HepG2 (cell line): Measurements from ENCODE around the gene ELMOD3. TPM values are rescaled to one million over a fixed set of nuclear protein-coding genes. Genes with fewer than 3 reads are reported as not detected.
A peak's percentile ranks its signal among the peaks of the same experiment; 100 is the strongest.

Experiments
- ATRX ChIP-seq: sonication (generic); formaldehyde crosslinking; IDR thresholded peaks from 2 replicates; pipeline ENCODE4 v1.4.0; 2020; ENCODE audit warnings: missing genetic modification reagents, borderline replicate concordance
- GABPA ChIP-seq, 2 experiments: IDR thresholded peaks; 2 replicates each; pipeline ENCODE4 v1.6.1; 2011 to 2016; ENCODE audit warnings: low read depth in 2 of 2, low read length in 1 of 2, missing biosample characterization in 1 of 2, missing genetic modification characterization in 1 of 2
- GATAD1 ChIP-seq: IDR thresholded peaks from 2 replicates; pipeline ENCODE4 v1.6.1; 2016; ENCODE audit warnings: missing genetic modification reagents, missing compliant biosample characterization
- KDM5B ChIP-seq: sonication (generic); formaldehyde crosslinking; IDR thresholded peaks from 2 replicates; pipeline ENCODE4 v1.4.0; 2020; ENCODE audit warnings: missing genetic modification reagents, mild to moderate bottlenecking, borderline replicate concordance
- MAX ChIP-seq: IDR thresholded peaks from 2 replicates; pipeline ENCODE4 v1.6.1; 2012; ENCODE audit warnings: inconsistent platforms
- MTF2 ChIP-seq: sonication (generic); formaldehyde crosslinking; IDR thresholded peaks from 2 replicates; pipeline ENCODE4 v1.5.0; 2020; ENCODE audit warnings: missing genetic modification reagents, borderline replicate concordance
- NFIB ChIP-seq: sonication (generic); formaldehyde crosslinking; IDR thresholded peaks from 2 replicates; pipeline ENCODE4 v1.9.0; 2021; ENCODE audit warnings: missing genetic modification reagents, mild to moderate bottlenecking, borderline replicate concordance
- PITX1 ChIP-seq: sonication (generic); formaldehyde crosslinking; IDR thresholded peaks from 2 replicates; pipeline ENCODE4 v1.5.1; 2020; ENCODE audit warnings: mild to moderate bottlenecking, missing genetic modification reagents
- SIN3B ChIP-seq: fragments of 150-350 bp; IDR thresholded peaks from 2 replicates; pipeline ENCODE4 v1.6.1; 2014; ENCODE audit warnings: low read length
- SYNCRIP ChIP-seq: fragments of 200-400 bp; formaldehyde crosslinking; IDR thresholded peaks from 2 replicates; pipeline ENCODE4 v1.6.1; 2018; ENCODE audit warnings: mild to moderate bottlenecking, low read depth, low read length; ENCODE audit not compliant: insufficient read depth
- TAF15 ChIP-seq: fragments of 200-400 bp; formaldehyde crosslinking; IDR thresholded peaks from one replicate; pipeline ENCODE4 v1.6.1; 2018; ENCODE audit warnings: mild to moderate bottlenecking, low read depth, low read length; ENCODE audit not compliant: poor library complexity, severe bottlenecking
- ZBTB38 ChIP-seq: sonication (generic); formaldehyde crosslinking; IDR thresholded peaks from 2 replicates; pipeline ENCODE4 v1.5.1; 2020; ENCODE audit warnings: mild to moderate bottlenecking, missing genetic modification reagents
- ZFP62 ChIP-seq: sonication (generic); formaldehyde crosslinking; IDR thresholded peaks from 2 replicates; pipeline ENCODE4 v1.4.0; 2020; ENCODE audit warnings: missing genetic modification reagents
- ZFP82 ChIP-seq: sonication (generic); formaldehyde crosslinking; IDR thresholded peaks from 2 replicates; pipeline ENCODE4 v1.5.1; 2020; ENCODE audit warnings: mild to moderate bottlenecking, missing genetic modification reagents, borderline replicate concordance
- ZNF143 ChIP-seq: sonication (generic); formaldehyde crosslinking; IDR thresholded peaks from 2 replicates; pipeline ENCODE4 v1.4.0; 2020; ENCODE audit warnings: missing genetic modification reagents
- ZNF484 ChIP-seq: sonication (generic); formaldehyde crosslinking; IDR thresholded peaks from 2 replicates; pipeline ENCODE4 v1.5.1; 2020; ENCODE audit warnings: mild to moderate bottlenecking, low read depth, missing genetic modification reagents, borderline replicate concordance
- ZNF619 ChIP-seq: sonication (generic); formaldehyde crosslinking; IDR thresholded peaks from 2 replicates; pipeline ENCODE4 v1.4.0; 2020; ENCODE audit warnings: mild to moderate bottlenecking, missing genetic modification reagents
- ZNF639 ChIP-seq: conservative IDR thresholded peaks from 2 replicates; pipeline ENCODE4 v1.6.1; 2018; ENCODE audit warnings: missing genetic modification reagents
- ZNF713 ChIP-seq: sonication (generic); formaldehyde crosslinking; IDR thresholded peaks from 2 replicates; pipeline ENCODE4 v1.4.0; 2020; ENCODE audit warnings: mild to moderate bottlenecking, missing genetic modification reagents
- ZNF746 ChIP-seq: sonication (generic); formaldehyde crosslinking; IDR thresholded peaks from 2 replicates; pipeline ENCODE4 v1.8.0; 2022; ENCODE audit warnings: mild to moderate bottlenecking, missing genetic modification reagents
- ZNF816 ChIP-seq: sonication (generic); formaldehyde crosslinking; IDR thresholded peaks from 2 replicates; pipeline ENCODE4 v1.8.0; 2022; ENCODE audit warnings: missing genetic modification reagents, mild to moderate bottlenecking, borderline replicate concordance
- ZNF879 ChIP-seq: sonication (generic); formaldehyde crosslinking; IDR thresholded peaks from 2 replicates; pipeline ENCODE4 v1.8.1; 2023; ENCODE audit warnings: missing genetic modification reagents
- ZSCAN30 ChIP-seq: sonication (generic); formaldehyde crosslinking; IDR thresholded peaks from 2 replicates; pipeline ENCODE4 v1.5.0; 2020; ENCODE audit warnings: mild to moderate bottlenecking, missing genetic modification reagents
- polyA plus RNA-seq, 8 experiments: library from polyadenylated mRNA; depleted of rRNA in 3 of 8; stranded (reverse) in 7 of 8; unstranded in 1 of 8; fragments of >200 nt; fragmentation: Illumina TruSeq in 4 of 8; extraction: Trizol in 4 of 8; gene quantifications; 2 replicates each; pipeline versions ENCODE4 v1.2.1 to v1.2.3, GENCODE V29; 2011 to 2016; ENCODE audit warnings: low read depth in 4 of 8, missing spikeins in 1 of 8, mixed read lengths in 1 of 8; ENCODE audit not compliant: insufficient read depth in 1 of 8
- total RNA-seq, 5 experiments: library from RNA; depleted of rRNA; stranded (reverse); fragments of >200 nt; fragmentation: Illumina TruSeq; extraction: Trizol; gene quantifications; 2 replicates each; pipeline ENCODE4 v1.2.3, GENCODE V29; 2016; ENCODE audit warnings: low read depth in 1 of 5
- TF ChIP-seq, protein P1 (sequence below): sonication (generic); formaldehyde crosslinking; IDR thresholded peaks from 2 replicates; pipeline ENCODE4 v1.4.0; 2020; ENCODE audit warnings: missing genetic modification reagents

The ELMOD3 gene
- total and polyA plus RNA-seq, 2 of the 13 experiments (the other 11 are each of a cell fraction or from before 2014, with no cell fraction given), result 13.3 to 19.5 TPM

DNA sequence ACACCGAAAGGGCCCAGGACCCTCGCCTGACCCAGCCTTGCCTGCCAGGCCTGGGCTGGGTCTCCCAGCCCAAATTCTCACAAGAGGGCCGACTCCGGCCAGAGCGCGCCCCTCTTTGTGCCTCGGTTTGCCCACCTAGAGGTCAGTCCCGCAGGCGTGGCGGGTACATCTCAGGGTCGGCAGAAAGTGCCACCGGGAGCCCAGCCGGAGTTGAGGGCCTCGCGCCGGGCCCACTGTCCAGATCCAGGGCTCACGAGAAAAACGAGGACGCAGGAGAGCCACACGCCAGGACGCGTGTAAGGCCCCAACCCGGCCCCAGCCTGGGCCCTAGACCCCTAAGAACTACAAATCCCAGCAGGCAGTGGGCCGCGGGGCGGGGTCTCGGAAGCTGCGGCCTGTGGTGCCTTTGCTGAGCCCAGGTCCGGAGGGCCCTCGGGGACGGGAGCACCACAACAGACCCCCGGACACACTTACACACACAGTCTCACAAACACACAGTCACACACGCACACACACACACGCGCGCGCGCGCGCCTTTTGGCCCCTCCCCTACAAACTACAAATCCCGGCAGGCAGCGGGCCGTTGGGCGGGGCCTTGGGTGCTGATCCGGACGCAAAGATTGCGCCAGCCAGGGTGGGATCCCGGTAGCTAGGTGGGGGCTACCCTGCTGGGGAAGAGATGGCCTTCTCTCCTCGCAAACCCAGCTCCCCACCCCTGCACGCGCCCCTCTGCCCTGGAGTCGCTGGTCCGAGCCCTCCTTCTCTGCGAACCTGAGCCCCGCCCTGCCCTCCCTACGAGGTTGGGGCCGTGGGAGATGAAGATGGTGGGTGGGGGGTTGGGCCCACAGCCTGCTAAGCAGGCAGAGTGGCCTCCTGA is 63.8 kb downstream of the ELMOD3 start, which contains the start of gene SH2D6 (continued):
- TF ChIP-seq ZSCAN30 (no peak), PITX1 (CRISPR knock-in tag) (peak; percentile 73; the same call in 1 of the 2 replicates), KDM5B (CRISPR knock-in tag) (peak; percentile 70), GATAD1 (peak; percentile 64), ATRX (peak; percentile 84; the same call in 1 of the 2 replicates), MAX (peak; percentile 96), SYNCRIP (no peak), ZNF639 (CRISPR knock-in tag) (peak; percentile 14), ZNF619 (CRISPR knock-in tag) (no peak), SIN3B (no peak), ZNF484 (no peak), ZFP82 (peak; percentile 58), MTF2 (CRISPR knock-in tag) (0 out of 2 replicates have a peak, but pooled peaks have one; percentile 84), TAF15 (no peak), ZNF143 (CRISPR knock-in tag) (peak; percentile 96), ZNF879 (CRISPR knock-in tag) (no peak), ZNF746 (CRISPR knock-in tag) (no peak), ZBTB38 (CRISPR knock-in tag) (peak; percentile 94), ZFP62 (CRISPR knock-in tag) (no peak), NFIB (CRISPR knock-in tag) (no peak), ZNF713 (CRISPR knock-in tag) (no peak), ZNF816 (peak; percentile 55; the same call in 1 of the 2 replicates), GABPA (IDR thresholded peaks at IDR 0.05; ENCODE audit: low read depth, low read length) (peak; percentile 46), GABPA (CRISPR knock-in tag; IDR thresholded peaks at IDR 0.05; ENCODE audit: low read depth) (peak; percentile 85)
- TF ChIP-seq, protein P1, sequence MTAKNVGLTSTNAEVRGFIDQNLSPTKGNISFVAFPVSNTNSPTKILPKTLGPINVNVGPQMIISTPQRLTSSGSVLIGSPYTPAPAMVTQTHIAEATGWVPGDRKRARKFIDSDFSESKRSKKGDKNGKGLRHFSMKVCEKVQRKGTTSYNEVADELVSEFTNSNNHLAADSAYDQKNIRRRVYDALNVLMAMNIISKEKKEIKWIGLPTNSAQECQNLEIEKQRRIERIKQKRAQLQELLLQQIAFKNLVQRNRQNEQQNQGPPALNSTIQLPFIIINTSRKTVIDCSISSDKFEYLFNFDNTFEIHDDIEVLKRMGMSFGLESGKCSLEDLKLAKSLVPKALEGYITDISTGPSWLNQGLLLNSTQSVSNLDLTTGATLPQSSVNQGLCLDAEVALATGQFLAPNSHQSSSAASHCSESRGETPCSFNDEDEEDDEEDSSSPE, result peak; percentile 84
